Mesendoderm (in vitro differentiated cells): ENCODE data around the gene FARP1.

Source experiments
- DNase-seq: peaks from one replicate; pipeline ENCODE4 v3.0.0; 2013
- H2AK5ac ChIP-seq: 2 replicates; pipeline ENCODE4 v1.6.1; 2013; ENCODE audit warnings: low read length, inconsistent platforms
- H2BK120ac ChIP-seq: 2 replicates; pipeline ENCODE4 v1.6.1; 2013; ENCODE audit warnings: low read depth, mild to moderate bottlenecking, low read length, moderate library complexity, mixed read lengths
- H2BK15ac ChIP-seq: replicated peaks from 2 replicates; pipeline ENCODE4 v1.6.1; 2013; ENCODE audit warnings: low read depth, mild to moderate bottlenecking, moderate library complexity
- H2BK5ac ChIP-seq: 2 replicates; pipeline ENCODE4 v1.6.1; 2013; ENCODE audit warnings: low read length, inconsistent platforms
- H3K18ac ChIP-seq: 2 replicates; pipeline ENCODE4 v1.6.1; 2013; ENCODE audit warnings: mild to moderate bottlenecking, low read length, mixed read lengths
- H3K23ac ChIP-seq: one replicate; pipeline ENCODE4 v1.6.1; 2013; ENCODE audit warnings: low read length
- H3K27ac ChIP-seq: 2 replicates; pipeline ENCODE4 v1.5.1; 2013; ENCODE audit warnings: low read depth, mild to moderate bottlenecking, inconsistent platforms, low read length, moderate library complexity
- H3K27me3 ChIP-seq: 2 replicates; pipeline ENCODE4 v1.6.1; 2013; ENCODE audit warnings: low read length, control low read depth, mild to moderate bottlenecking, inconsistent platforms; ENCODE audit not compliant: insufficient read depth, poor library complexity
- H3K36me3 ChIP-seq: 2 replicates; pipeline ENCODE4 v1.6.1; 2013; ENCODE audit warnings: low read length, inconsistent platforms; ENCODE audit not compliant: control insufficient read depth, insufficient read depth
- H3K4ac ChIP-seq: one replicate; pipeline ENCODE4 v1.6.1; 2013; ENCODE audit warnings: low read depth, mild to moderate bottlenecking, low read length, moderate library complexity
- H3K4me1 ChIP-seq: 2 replicates; pipeline ENCODE4 v1.6.1; 2013; ENCODE audit warnings: low read depth, low read length, inconsistent platforms; ENCODE audit not compliant: control insufficient read depth
- H3K4me2 ChIP-seq: 2 replicates; pipeline ENCODE4 v1.6.1; 2013; ENCODE audit warnings: low read length
- H3K4me3 ChIP-seq: 2 replicates; pipeline ENCODE4 v1.5.1; 2013; ENCODE audit warnings: mild to moderate bottlenecking, low read length
- H3K56ac ChIP-seq: one replicate; pipeline ENCODE4 v1.6.1; 2013; ENCODE audit warnings: low read length
- H3K79me1 ChIP-seq: 2 replicates; pipeline ENCODE4 v1.6.1; 2013; ENCODE audit warnings: low read length, inconsistent platforms
- H3K79me2 ChIP-seq: 2 replicates; pipeline ENCODE4 v1.6.1; 2013; ENCODE audit warnings: mild to moderate bottlenecking, low read length; ENCODE audit not compliant: control insufficient read depth, insufficient read depth
- H3K9ac ChIP-seq: 2 replicates; pipeline ENCODE4 v1.6.1; 2013; ENCODE audit warnings: low read length, inconsistent platforms
- H4K5ac ChIP-seq: one replicate; pipeline ENCODE4 v1.6.1; 2013; ENCODE audit warnings: low read length
- H4K8ac ChIP-seq: one replicate; pipeline ENCODE4 v1.6.1; 2013; ENCODE audit warnings: low read depth, mild to moderate bottlenecking, control low read depth, low read length, moderate library complexity
- WGBS: extraction: QIAGEN DNeasy Blood & Tissue Kit; methylation state at CpG from one replicate; pipeline ENCODE4 v1.1.7; 2013; ENCODE audit warnings: low lambda C conversion rate, missing lambda C conversion rate; ENCODE audit not compliant: insufficient coverage; ENCODE audit errors: extremely low coverage; 5-methylcytosine and 5-hydroxymethylcytosine counted together

Gene FARP1

DNA sequence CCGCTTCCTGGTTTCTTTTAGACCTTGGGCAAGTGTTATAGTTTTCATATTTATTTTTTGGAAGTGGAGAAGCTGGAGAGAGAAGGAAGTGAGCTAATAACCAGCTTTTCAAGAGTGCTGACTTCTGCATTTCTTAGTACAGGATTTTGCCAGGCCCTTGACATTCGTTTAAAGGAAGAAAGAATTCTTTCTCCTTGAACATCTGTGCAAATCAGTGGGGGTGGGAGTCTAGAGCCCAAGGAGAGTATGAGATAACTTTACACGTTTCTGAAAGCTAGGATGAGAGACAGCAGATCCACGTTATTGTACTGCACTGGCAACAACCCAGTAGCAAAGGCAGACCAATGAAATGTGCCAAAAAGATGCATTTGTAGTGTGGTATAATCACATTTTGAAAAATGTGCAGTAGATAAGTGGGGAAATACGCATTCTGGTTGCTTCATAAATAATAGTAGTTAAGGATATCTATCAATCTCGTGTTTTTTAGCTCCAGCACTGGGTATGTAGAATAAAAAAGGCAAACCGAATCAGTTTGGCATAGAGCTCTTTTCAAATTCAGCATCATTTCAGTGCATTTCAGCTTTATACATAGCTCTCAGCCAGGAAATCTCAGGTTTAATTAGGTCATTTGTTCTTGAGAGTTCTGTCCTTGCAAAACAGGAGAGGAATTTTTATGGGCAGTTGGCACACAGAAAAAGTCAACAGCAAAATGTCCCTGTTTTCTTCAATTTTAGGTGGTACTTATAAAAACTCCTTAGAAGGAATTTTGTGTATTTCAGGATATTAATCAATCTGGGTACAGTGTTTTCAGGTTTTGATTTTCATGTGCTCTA is 29.9 kb downstream of the FARP1 start:
- Histone ChIP-seq H3K4me3 (no peak overlapping the region), H3K4me1 (peaks cover 38% of the 10 kb centered on the region)

DNA sequence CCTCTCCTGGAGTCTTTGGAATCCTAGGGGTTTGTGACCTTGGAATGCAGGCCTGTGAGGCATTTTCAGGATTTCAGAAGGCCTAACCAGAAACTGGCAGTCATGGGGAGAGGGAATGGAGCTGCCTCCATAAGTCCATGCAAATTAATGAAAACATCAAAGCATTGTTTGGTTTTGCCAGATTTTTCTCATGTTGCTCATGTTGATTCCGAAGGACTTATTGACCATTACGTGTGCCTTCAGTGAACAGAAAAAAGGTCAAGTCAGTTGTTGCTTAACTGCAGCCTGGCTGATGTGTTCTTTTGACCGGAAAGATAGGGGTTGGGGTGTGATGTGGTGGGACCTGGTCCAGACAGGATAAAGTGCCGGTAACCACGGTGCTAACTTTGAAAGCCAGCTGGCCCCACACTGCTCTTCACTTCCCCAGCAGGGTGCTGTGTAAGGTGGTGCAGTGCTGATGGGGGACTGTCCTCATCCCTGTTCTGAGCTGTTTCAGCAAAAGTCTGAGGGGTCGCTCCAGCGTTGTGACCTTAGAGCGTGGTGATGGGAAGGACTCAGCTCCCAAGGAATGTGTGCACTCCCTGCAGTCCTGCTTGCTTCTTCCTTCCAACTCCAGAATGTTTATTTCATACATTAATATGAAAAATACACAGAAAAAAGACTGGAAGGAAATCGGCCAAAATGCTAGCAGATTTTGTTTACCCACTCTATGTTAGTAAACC is 30.7 kb downstream of the FARP1 start:
- Histone ChIP-seq H3K18ac (no peak overlapping the region), H2BK15ac (no peak overlapping the region), H4K5ac (no peak overlapping the region), H3K79me2 (peaks cover 54% of the 10 kb centered on the region), H2BK5ac (peak overlapping the region; percentile 53), H3K36me3 (no peaks in the 10 kb centered on the region), H2BK120ac (no peak overlapping the region), H3K27ac (peak overlapping the region; percentile 92), H3K4me2 (no peak overlapping the region), H3K4ac (no peak overlapping the region), H3K4me3 (no peak overlapping the region), H3K9ac (peak overlapping the region; percentile 5), H3K4me1 (peaks cover 37% of the 10 kb centered on the region), H2AK5ac (peak overlapping the region; percentile 57), H3K23ac (peak overlapping the region; percentile 67), H3K27me3 (no peaks in the 10 kb centered on the region), H4K8ac (no peak overlapping the region), H3K79me1 (peaks cover 22% of the 10 kb centered on the region), H3K56ac (peak overlapping the region; percentile 35)
- DNase-seq = peak; percentile 93
- WGBS = no CpG with 5 or more reads among the region's 9 CpGs

More for the DNA sequence above, 29.9 kb downstream of the FARP1 start:
- H2BK5ac ChIP-seq = peak overlapping the region; percentile 86
- peak overlapping the region; percentile 90 for H2AK5ac ChIP-seq
- H4K8ac ChIP-seq = no peak overlapping the region
- H3K4me2 ChIP-seq = no peak overlapping the region
- H3K9ac ChIP-seq = peak overlapping the region; percentile 55
- DNase-seq = no peak
- H3K18ac ChIP-seq = peak overlapping the region; percentile 71
- H3K23ac ChIP-seq = peak overlapping the region; percentile 12
- peak overlapping the region; percentile 14 for H2BK15ac ChIP-seq
- H3K36me3 ChIP-seq = no peaks in the 10 kb centered on the region
- peak overlapping the region; percentile 92 for H3K27ac ChIP-seq
- peak overlapping the region; percentile 93 for H2BK120ac ChIP-seq
- WGBS = no CpG with 5 or more reads among the region's 7 CpGs
- H3K27me3 ChIP-seq = no peaks in the 10 kb centered on the region
- H3K56ac ChIP-seq = peak overlapping the region; percentile 79
- H3K4ac ChIP-seq = no peak overlapping the region
- peaks cover 56% of the 10 kb centered on the region for H3K79me2 ChIP-seq
- H4K5ac ChIP-seq = no peak overlapping the region
- peaks cover 22% of the 10 kb centered on the region for H3K79me1 ChIP-seq

DNA sequence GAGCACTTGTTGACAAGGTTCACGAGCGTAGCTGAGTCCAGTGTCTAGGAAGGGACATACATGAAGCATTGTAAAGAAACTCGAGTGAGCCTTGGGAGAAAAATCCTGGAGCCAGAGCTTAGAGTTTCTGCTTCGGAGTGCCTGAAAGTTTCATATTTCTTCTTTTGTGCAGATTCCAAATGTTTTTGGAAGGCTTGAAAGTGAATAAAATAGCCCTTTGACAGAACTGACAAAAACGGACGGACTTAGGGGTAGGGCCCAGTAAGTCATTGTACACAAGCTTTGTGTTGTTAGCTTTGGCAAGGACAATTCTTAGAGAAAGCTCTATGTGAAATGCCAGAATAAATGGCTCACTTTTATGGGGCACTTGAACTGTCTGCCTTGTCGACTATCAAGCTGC is 31.4 kb downstream of the FARP1 start:
- H4K5ac ChIP-seq = no peak overlapping the region
- H2BK15ac ChIP-seq = peak overlapping the region; percentile 9
- peaks cover 37% of the 10 kb centered on the region for H3K4me1 ChIP-seq
- no peak overlapping the region for H3K23ac ChIP-seq
- no peak overlapping the region for H3K4me2 ChIP-seq
- peaks cover 27% of the 10 kb centered on the region for H3K79me1 ChIP-seq
- no peak overlapping the region for H2BK5ac ChIP-seq
- no peaks in the 10 kb centered on the region for H3K27me3 ChIP-seq
- no peaks in the 10 kb centered on the region for H3K36me3 ChIP-seq
- peaks cover 56% of the 10 kb centered on the region for H3K79me2 ChIP-seq
- peak overlapping the region; percentile 92 for H3K27ac ChIP-seq
- no peak overlapping the region for H2BK120ac ChIP-seq
- no peak for DNase-seq
- no CpG with 5 or more reads among the region's 7 CpGs for WGBS
- H4K8ac ChIP-seq = no peak overlapping the region
- H3K4me3 ChIP-seq = no peak overlapping the region
- peak overlapping the region; percentile 79 for H3K4ac ChIP-seq
- no peak overlapping the region for H3K56ac ChIP-seq
- peak overlapping the region; percentile 76 for H3K18ac ChIP-seq
- H2AK5ac ChIP-seq = no peak overlapping the region
- H3K9ac ChIP-seq = no peak overlapping the region

- Histone ChIP-seq H4K8ac (no peak overlapping the region), H2AK5ac (no peak overlapping the region), H3K27me3 (no peaks in the 10 kb centered on the region), H3K4ac (no peak overlapping the region), H3K56ac (peak overlapping the region; percentile 51), H2BK120ac (no peak overlapping the region), H3K4me3 (no peak overlapping the region), H3K36me3 (no peaks in the 10 kb centered on the region), H3K79me2 (peaks cover 59% of the 10 kb centered on the region), H3K18ac (no peak overlapping the region), H3K4me1 (peaks cover 38% of the 10 kb centered on the region), H3K23ac (no peak overlapping the region), H2BK5ac (peak overlapping the region; percentile 80), H3K9ac (no peak overlapping the region), H4K5ac (no peak overlapping the region), H3K27ac (peak overlapping the region; percentile 92), H2BK15ac (no peak overlapping the region), H3K79me1 (peaks cover 31% of the 10 kb centered on the region), H3K4me2 (no peak overlapping the region)
- WGBS = no CpG with 5 or more reads among the region's 3 CpGs
- no peak for DNase-seq
Measured at GRCh38 chr13:98175043-98175442, 32.1 kb downstream of the FARP1 start.

DNA sequence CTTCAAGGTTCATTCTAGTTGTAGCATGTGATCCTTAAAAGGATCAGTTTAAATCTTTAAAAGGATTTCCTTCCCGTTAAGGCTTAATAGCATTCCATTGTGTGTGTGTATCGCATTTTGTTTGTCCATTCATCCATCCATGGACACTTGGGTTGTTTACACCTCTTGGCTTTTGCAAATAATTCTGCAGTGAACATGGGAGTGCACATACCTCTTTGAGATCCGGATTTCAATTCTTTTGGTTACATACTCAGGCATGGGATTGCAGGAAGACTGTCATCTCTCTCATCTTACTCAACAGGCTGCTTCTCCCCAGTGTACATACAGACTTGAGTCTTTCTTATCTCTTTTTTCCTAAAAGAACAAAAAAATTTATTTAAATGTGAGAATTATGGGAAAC is 32.9 kb downstream of the FARP1 start:
- Histone ChIP-seq H4K5ac (no peak overlapping the region), H3K4me2 (no peak overlapping the region), H3K79me2 (peaks cover 58% of the 10 kb centered on the region), H3K56ac (no peak overlapping the region), H2BK15ac (no peak overlapping the region), H3K4me1 (peaks cover 36% of the 10 kb centered on the region), H3K9ac (no peak overlapping the region), H3K4me3 (no peak overlapping the region), H3K18ac (no peak overlapping the region), H3K4ac (no peak overlapping the region), H2AK5ac (no peak overlapping the region), H4K8ac (no peak overlapping the region), H2BK120ac (no peak overlapping the region), H3K27ac (no peak overlapping the region), H3K23ac (no peak overlapping the region), H3K79me1 (peaks cover 34% of the 10 kb centered on the region), H2BK5ac (no peak overlapping the region), H3K27me3 (no peaks in the 10 kb centered on the region), H3K36me3 (no peaks in the 10 kb centered on the region)
- no peak for DNase-seq
- WGBS = no CpG with 5 or more reads among the region's 3 CpGs
